Measurements from ENCODE around the gene CDC14B. TPM values are rescaled to one million over a fixed set of nuclear protein-coding genes. Genes with fewer than 3 reads are reported as not detected.
"Not testable (repeated sequence)": the region's sequence is repeated elsewhere in the genome, so short reads cannot be mapped to it uniquely, and the experiment has no call there.

Gene CDC14B
- total RNA-seq, 1 donor: 26.8 TPM

DNA sequence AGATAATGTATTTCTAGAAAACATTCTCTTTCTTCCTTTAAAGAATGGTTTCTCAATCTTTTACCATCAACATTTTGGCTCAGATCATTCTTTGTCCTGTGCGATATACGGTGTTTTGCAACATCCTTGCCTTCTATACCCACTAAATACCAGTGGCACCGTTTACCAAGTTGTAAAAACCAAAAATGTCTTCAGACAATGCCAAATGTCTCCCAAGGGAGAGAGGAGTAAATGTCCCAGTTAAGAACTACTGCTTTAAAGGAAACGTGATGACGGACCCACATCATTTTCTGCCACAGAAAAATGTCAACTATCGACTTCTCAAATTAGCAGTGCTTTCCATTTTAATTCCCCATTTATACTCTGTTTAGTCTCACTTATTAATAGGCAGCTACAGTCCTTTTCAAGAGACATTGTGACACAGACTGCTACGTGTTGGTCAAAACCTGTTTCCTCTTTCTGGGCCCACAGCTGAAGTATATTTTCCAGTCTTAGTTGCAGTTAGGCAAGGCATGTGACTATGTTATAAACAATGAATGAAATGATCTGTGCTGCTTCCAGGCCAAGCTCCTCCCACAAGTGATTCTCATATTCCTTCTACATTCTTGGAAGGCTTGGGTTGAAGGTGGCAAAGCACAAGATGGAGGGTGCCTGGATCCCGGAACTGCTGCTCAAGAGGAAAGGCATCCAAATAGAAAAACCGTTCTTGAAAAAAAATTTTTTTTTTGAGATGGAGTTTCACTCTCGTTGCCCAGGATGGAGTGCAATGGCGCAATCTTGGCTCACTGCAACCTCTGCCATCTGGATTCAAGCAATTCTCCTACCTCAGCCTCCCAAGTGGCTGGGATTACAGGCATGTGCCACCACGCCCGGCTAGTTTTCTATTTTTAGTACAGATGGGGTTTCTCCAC, 26.7 kb upstream of the CDC14B start:
- TF ChIP-seq CTCF (IDR thresholded peaks at IDR 0.05; ENCODE audit: insufficient read depth, low read depth, low read length): no peak
- H3K4me3 ChIP-seq (ENCODE audit: low read depth, low read length): no peak overlapping the region
- peak; percentile 82 for DNase-seq (ENCODE audit: low read depth)

DNA sequence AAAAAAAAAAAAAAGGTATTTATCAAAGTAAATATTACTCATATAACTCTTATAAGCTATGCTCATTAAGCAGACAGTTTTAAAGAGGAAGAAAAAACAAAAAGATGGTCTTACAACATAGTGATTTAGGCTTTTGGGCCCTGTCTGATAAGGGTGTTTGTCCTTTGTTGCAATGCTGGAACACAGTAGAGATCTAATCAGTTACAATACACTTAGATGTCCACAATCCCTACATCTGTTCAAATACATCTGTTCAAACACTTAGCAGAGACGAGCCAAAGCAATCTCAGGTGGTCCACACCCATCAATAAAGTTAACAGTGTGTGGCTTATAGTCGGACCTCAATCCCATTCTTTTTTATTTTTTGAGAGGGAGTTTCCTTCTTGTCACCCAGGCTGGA, 24.5 kb upstream of the CDC14B start:
- no peak for DNase-seq (ENCODE audit: low read depth)
- H3K4me3 ChIP-seq (ENCODE audit: low read depth, low read length): no peak overlapping the region
- no peak for TF ChIP-seq CTCF (IDR thresholded peaks at IDR 0.05; ENCODE audit: insufficient read depth, low read depth, low read length)

DNA sequence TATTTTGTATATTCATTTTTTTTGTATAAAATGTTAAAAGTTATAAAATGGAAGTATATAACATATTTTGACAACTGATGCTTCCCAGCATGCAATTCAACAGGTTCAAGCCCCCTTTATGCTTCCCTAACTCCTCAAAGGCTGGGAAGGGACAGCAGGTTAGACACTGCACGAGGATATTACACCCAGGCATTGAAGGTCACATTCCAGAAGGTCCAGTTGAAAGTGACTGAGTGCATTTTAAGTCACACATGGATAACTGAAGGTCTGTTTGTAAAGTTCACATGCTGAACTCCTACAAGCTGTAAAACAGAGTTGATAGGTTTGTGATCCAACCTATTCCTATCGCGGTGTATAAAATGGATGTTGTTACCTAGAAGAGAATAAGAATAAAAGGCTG, 21.9 kb upstream of the CDC14B start:
- TF ChIP-seq CTCF (IDR thresholded peaks at IDR 0.05; ENCODE audit: insufficient read depth, low read depth, low read length): no peak

GRCh38 chr9:96638606-96639364, 19.1 kb upstream of the CDC14B start:
- TF ChIP-seq CTCF (IDR thresholded peaks at IDR 0.05; ENCODE audit: insufficient read depth, low read depth, low read length): no peak
- no peak for DNase-seq (ENCODE audit: low read depth)
- no peak overlapping the region for H3K4me3 ChIP-seq (ENCODE audit: low read depth, low read length)

More for the DNA sequence above, 21.9 kb upstream of the CDC14B start:
- no peak overlapping the region for H3K4me3 ChIP-seq (ENCODE audit: low read depth, low read length)
- DNase-seq (ENCODE audit: low read depth): no peak

DNA sequence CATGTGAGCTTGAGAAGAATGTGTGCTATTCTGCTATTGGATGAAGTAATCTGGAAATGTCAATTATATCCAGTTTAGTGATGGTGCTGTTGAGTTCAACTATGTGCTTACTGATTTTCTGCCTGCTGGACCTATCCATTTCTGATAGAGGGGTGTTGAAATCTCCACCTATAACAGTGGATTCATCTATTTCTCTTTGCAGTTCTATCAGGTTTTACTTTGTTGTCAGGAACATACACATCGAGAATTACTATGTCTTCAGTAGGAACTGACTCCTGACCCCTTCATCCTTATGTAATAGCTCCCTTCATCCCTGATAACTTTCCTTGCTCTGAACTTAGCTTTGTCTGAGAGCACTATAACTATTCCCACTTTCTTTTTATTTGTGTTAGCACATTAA, 16.7 kb upstream of the CDC14B start:
- no peak for TF ChIP-seq CTCF (IDR thresholded peaks at IDR 0.05; ENCODE audit: insufficient read depth, low read depth, low read length)
- no peak for DNase-seq (ENCODE audit: low read depth)
- H3K4me3 ChIP-seq (ENCODE audit: low read depth, low read length): no peak overlapping the region

DNA sequence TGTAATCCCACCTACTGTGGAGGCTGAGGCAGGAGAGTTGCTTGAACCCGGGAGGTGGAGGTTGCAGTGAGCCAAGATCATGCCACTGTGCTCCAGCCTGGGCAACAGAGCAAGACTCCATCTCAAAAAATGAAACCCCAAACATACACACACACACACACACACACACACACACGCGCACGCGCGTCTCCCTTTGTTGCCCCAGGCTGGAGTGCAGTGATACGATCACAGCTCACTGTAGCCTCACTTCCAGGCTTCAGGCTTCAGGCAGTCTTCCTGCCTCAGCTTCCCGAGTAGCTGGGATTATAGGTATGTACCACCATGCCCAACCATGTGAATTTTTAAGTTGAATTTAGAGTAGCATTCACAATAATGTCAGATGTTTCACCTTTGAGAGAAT, 13.9 kb upstream of the CDC14B start:
- H3K4me3 ChIP-seq (ENCODE audit: low read depth, low read length); DNase-seq (ENCODE audit: low read depth): not testable (repeated sequence)

- no peak for TF ChIP-seq CTCF (IDR thresholded peaks at IDR 0.05; ENCODE audit: insufficient read depth, low read depth, low read length)
- no peak for DNase-seq (ENCODE audit: low read depth)
- H3K4me3 ChIP-seq (ENCODE audit: low read depth, low read length): no peak overlapping the region
Observed at GRCh38 chr9:96626912-96627311, 7.3 kb upstream of the CDC14B start.

All from fibroblast of villous mesenchyme (primary cell).